CD4-positive, alpha-beta T cell (primary cell): ENCODE data around the gene ANKRD29. TPM values are rescaled to one million over a fixed set of nuclear protein-coding genes. Genes with fewer than 3 reads are reported as not detected.

ENCODE experiments used
- ATAC-seq: fragments of 200-7000 bp; cut with Tn5 transposase; one replicate; pipeline ENCODE4 v1.10.0; 2022; ENCODE audit warnings: mild to moderate bottlenecking; ENCODE audit not compliant: poor library complexity
- CTCF ChIA-PET: fragments of 350-600 bp; sonication (Branson Sonifier 250); formaldehyde crosslinking; loops from one replicate; lab custom pipeline; 2021; ENCODE audit warnings: antibody characterized with exemption, inconsistent platforms; lab: Charles Lee
- POLR2A ChIA-PET: fragments of 350-600 bp; sonication (Branson Sonifier 250); formaldehyde crosslinking; loops from one replicate; lab custom pipeline; 2021; ENCODE audit warnings: antibody characterized with exemption, inconsistent platforms; lab: Charles Lee
- DNase-seq, 14 experiments: peaks; one replicate each; pipeline ENCODE4 v3.0.0-alpha.2; 2013 to 2020; ENCODE audit warnings: mixed read lengths in 2 of 14
- H3K27ac ChIP-seq, 2 donors: one replicate each; pipeline versions ENCODE4 v1.5.1 to v1.7.0; 2013; ENCODE audit warnings: low read length in 2 of 2, low read depth in 1 of 2, mild to moderate bottlenecking in 1 of 2
- H3K27me3 ChIP-seq, 2 experiments: 1 replicate in 1 of 2; 2 replicates in 1 of 2; pipeline versions ENCODE4 v1.6.1 to v1.7.0; 2013; ENCODE audit warnings: low read length in 2 of 2, control low read depth in 1 of 2, mild to moderate bottlenecking in 1 of 2, moderate library complexity in 1 of 2; ENCODE audit not compliant: insufficient read depth in 2 of 2, control insufficient read depth in 1 of 2
- H3K36me3 ChIP-seq: one replicate; pipeline ENCODE4 v1.6.1; 2013; ENCODE audit warnings: low read length, control low read depth; ENCODE audit not compliant: insufficient read depth
- H3K4me1 ChIP-seq: one replicate; pipeline ENCODE4 v1.6.1; 2013; ENCODE audit warnings: low read length, control low read depth; ENCODE audit not compliant: insufficient read depth
- H3K4me3 ChIP-seq: one replicate; pipeline ENCODE4 v1.5.1; 2013; ENCODE audit warnings: mild to moderate bottlenecking, low read length, moderate library complexity
- H3K9me3 ChIP-seq, 2 experiments: 1 replicate in 1 of 2; 2 replicates in 1 of 2; pipeline versions ENCODE4 v1.6.1 to v1.7.0; 2013; ENCODE audit warnings: low read length in 2 of 2, mild to moderate bottlenecking in 2 of 2, control low read depth in 1 of 2, moderate library complexity in 1 of 2; ENCODE audit not compliant: control insufficient read depth in 1 of 2, insufficient read depth in 1 of 2
- H3K27ac Mint-ChIP-seq: one replicate; pipeline ENCODE4 v1.8.0; 2020; ENCODE audit warnings: mixed read lengths
- H3K27me3 Mint-ChIP-seq: one replicate; pipeline ENCODE4 v1.8.0; 2021; ENCODE audit warnings: mixed read lengths
- H3K36me3 Mint-ChIP-seq: one replicate; pipeline ENCODE4 v1.8.0; 2021; ENCODE audit warnings: low read depth, mixed read lengths
- H3K4me1 Mint-ChIP-seq: one replicate; pipeline ENCODE4 v1.8.0; 2021; ENCODE audit warnings: low read depth, mixed read lengths
- H3K4me3 Mint-ChIP-seq: one replicate; pipeline ENCODE4 v1.8.0; 2020; ENCODE audit warnings: mild to moderate bottlenecking, mixed read lengths
- H3K9me3 Mint-ChIP-seq: one replicate; pipeline ENCODE4 v1.8.0; 2020; ENCODE audit warnings: mixed read lengths
- CTCF ChIP-seq: fragments of 200-600 bp; IDR thresholded peaks from one replicate; pipeline ENCODE4 v1.8.0; 2022; ENCODE audit warnings: antibody characterized with exemption, mild to moderate bottlenecking
- intact Hi-C, 2 experiments: fragments of 100-400 bp; cut with DNase I in 1 of 2; cut with micrococcal nuclease in 1 of 2; formaldehyde crosslinking; loops; one replicate each; pipeline versions ENCODE4 v1.15.1 to v1.9.0; 2023 to 2025; cut with DNase I, micrococcal nuclease
- total RNA-seq, 174 experiments: library from RNA in 2 of 174; stranded (reverse) in 2 of 174; gene quantifications; one replicate each; pipeline ENCODE4 v1.2.3 and lab custom pipeline; 2021 to 2026

The ANKRD29 gene
- total RNA-seq, 2 experiments from 2014 or later, result 0.28 to 0.58 TPM

- ChIA-PET POLR2A (no interaction called here), CTCF (no interaction called here)
- Histone ChIP-seq H3K36me3 (no peaks in the 10 kb centered on the region), H3K27me3 (peaks cover 0 to 3% of the 10 kb centered on the region in 2 experiments), H3K4me3 (no peak overlapping the region), H3K27ac (no peak overlapping the region), H3K4me1 (no peaks in the 10 kb centered on the region), H3K9me3 (no peaks in the 10 kb centered on the region)
- intact Hi-C loops, result no loop called here
- Mint-ChIP-seq H3K9me3 (no peaks in the 10 kb centered on the region), H3K4me3 (no peak overlapping the region), H3K4me1 (no peaks in the 10 kb centered on the region), H3K36me3 (no peaks in the 10 kb centered on the region), H3K27ac (no peak overlapping the region), H3K27me3 (no peaks in the 10 kb centered on the region)
- no peak for TF ChIP-seq CTCF
- peak in 2 of 14 experiments; percentile 32 to 52 for DNase-seq
- no peak for ATAC-seq
Observed at GRCh38 chr18:23593720-23594119, 69.0 kb downstream of the ANKRD29 start.

DNA sequence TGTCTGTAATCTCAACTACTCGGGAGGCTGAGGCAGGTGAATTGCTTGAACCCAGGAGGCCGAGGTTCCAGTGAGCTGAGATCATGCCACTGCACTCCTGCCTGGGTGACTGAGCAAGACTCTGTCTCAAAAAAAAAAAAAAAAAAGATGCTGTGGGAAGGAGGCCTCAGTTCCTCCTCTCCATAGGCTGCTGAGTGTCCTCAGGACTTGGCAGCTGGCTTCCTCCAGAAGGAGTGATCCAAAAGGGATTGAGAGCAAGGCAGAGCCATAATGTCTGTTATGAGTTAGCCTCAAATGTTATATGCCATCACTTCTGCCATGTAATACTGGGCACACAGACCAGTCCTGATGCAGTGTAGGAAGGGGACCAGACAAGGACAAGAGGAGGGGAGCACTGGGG is 69.8 kb downstream of the ANKRD29 start:
- H3K4me1 ChIP-seq, result no peaks in the 10 kb centered on the region
- H3K27me3 Mint-ChIP-seq, result no peaks in the 10 kb centered on the region
- H3K36me3 Mint-ChIP-seq, result no peaks in the 10 kb centered on the region
- H3K36me3 ChIP-seq, result no peaks in the 10 kb centered on the region
- CTCF ChIA-PET, result interaction anchor here (0.6 kb wide), 1 partner anchor 66 kb away, joined by 3 read pairs; no protein-coding TSS in a partner anchor
- DNase-seq, result no peak
- no peaks in the 10 kb centered on the region for H3K27me3 ChIP-seq
- H3K4me1 Mint-ChIP-seq, result no peaks in the 10 kb centered on the region
- no peak for TF ChIP-seq CTCF
- no peak overlapping the region for H3K4me3 ChIP-seq
- H3K9me3 ChIP-seq, result no peaks in the 10 kb centered on the region
- POLR2A ChIA-PET, result interaction anchor here (0.7 kb wide), 1 partner anchor 10 kb away, joined by 3 read pairs; no protein-coding TSS in a partner anchor
- H3K27ac Mint-ChIP-seq, result no peak overlapping the region
- intact Hi-C loops, result no loop called here
- no peak for ATAC-seq
- H3K9me3 Mint-ChIP-seq, result no peaks in the 10 kb centered on the region
- no peak overlapping the region for H3K27ac ChIP-seq
- no peak overlapping the region for H3K4me3 Mint-ChIP-seq

GRCh38 chr18:23591011-23591410 is 71.7 kb downstream of the ANKRD29 start:
- no peaks in the 10 kb centered on the region for H3K27me3 ChIP-seq
- no peak overlapping the region for H3K4me3 Mint-ChIP-seq
- POLR2A ChIA-PET, result no interaction called here

More at GRCh38 chr18:23591011-23591410, 71.7 kb downstream of the ANKRD29 start:
- DNase-seq (no peak), ATAC-seq (no peak)
- Mint-ChIP-seq H3K36me3 (peaks cover 1% of the 10 kb centered on the region), H3K4me1 (peaks cover 6% of the 10 kb centered on the region), H3K9me3 (no peaks in the 10 kb centered on the region), H3K27ac (no peak overlapping the region), H3K27me3 (no peaks in the 10 kb centered on the region)
- CTCF ChIA-PET, result interaction anchor here (1.1 kb wide), 1 partner anchor 75 kb away, joined by 4 read pairs; no protein-coding TSS in a partner anchor
- H3K9me3 ChIP-seq, result no peaks in the 10 kb centered on the region
- H3K4me1 ChIP-seq, result peaks cover 7% of the 10 kb centered on the region
- intact Hi-C loops, result no loop called here
- no peak overlapping the region for H3K27ac ChIP-seq
- H3K36me3 ChIP-seq, result no peaks in the 10 kb centered on the region
- no peak for TF ChIP-seq CTCF
- no peak overlapping the region for H3K4me3 ChIP-seq
